Measurements from ENCODE around the gene COL25A1.

COL25A1 gene

DNA sequence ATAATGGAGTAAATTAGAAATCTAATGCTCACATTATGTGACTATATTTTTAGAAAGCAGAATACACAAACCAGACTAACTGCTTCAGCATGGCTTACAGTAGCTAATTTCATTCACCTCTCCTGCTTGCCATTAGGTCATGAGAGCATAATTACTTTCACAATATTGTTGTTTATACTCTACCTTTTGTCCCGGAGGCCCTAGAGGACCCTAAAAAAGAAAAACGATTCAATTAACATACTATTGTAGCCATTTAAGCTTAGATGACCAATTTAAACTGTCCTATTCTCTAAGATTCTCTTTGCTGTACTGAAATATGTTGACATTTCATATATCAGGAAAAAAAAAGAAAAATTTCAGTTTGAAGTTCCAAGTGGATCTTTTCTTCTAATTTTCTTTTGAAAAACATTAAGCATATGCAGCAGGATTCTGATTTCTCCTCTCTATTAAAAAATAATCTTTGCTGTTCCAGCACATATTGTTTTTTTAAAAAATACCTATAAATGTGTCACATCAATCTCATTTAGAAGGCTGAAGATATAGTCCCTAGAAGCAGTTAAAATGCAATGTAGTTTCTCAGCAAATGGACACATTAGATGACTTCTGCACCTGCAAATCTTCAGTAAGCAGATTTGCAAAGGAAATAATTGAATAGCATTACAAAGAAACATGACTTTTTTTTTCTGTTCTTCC lies 381.9 kb downstream of the COL25A1 start:
- H3K36me3 Mint-ChIP-seq = no peaks in the 10 kb centered on the region
- no peak overlapping the region for H3K4me3 Mint-ChIP-seq
- no peaks in the 10 kb centered on the region for H3K4me1 Mint-ChIP-seq
- no peak for ATAC-seq (replicated peaks)
- DNase-seq = no peak
- no peaks in the 10 kb centered on the region for H3K9me3 Mint-ChIP-seq
- H3K27ac Mint-ChIP-seq = no peak overlapping the region
- peaks cover 0 to 4% of the 10 kb centered on the region in 2 donors for H3K27me3 Mint-ChIP-seq

DNA sequence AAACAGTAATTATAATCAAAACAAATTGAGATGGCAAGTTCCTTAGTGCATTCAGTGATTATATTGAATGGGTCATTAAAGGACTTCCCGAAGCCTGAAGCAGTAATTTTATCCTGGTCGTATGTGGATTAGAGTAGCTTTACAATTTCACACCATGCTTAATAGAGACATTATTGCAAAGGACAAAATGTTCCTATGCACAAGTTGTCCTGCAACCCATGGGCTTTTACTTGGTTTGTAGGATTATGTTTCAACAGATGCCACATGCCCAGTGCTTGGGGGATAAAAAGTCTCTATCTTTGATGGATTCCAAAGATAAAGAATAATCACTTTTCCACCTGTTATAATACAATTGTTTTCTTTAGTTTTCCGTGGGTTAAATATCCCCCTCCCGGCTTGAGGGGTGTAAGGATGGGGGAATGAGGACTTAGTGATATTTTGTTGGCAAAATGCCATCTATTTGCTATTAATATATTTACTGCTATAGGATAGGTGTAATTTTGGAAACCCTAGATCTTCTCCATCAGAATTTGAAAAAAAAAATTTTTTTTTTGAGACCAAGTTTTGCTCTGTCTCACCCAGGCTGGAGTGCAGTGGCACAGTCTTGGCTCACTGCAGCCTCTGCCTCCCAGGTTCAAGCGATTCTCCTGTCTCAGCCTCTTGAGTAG lies 383.1 kb downstream of the COL25A1 start:
- no peak for DNase-seq
- no peaks in the 10 kb centered on the region for H3K36me3 Mint-ChIP-seq

DNA sequence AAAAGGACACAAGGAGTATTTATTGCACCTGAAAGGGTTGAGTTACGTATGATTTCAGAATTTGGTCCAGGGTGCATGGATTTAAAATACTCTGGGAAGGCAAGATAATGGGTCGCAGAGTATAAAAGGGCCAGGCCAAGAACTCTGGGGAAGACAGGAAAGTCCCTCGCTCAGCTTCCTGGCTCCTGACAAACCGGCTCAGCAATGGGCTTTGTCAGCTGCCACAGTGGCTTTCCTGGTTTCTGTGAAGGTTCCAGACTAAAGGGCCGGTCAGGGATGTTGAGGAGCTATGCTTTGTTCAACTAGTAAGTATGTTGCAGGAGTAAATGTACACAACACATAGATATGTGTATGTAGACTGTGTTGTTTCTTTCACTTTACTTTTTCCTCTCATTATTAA lies 385.2 kb downstream of the COL25A1 start:
- Mint-ChIP-seq H3K27me3 (peaks cover 0 to 7% of the 10 kb centered on the region in 2 donors), H3K9me3 (no peaks in the 10 kb centered on the region)
- no peak for ATAC-seq (replicated peaks)

More for the DNA sequence above, 383.1 kb downstream of the COL25A1 start:
- no peaks in the 10 kb centered on the region for H3K9me3 Mint-ChIP-seq
- no peak overlapping the region for H3K4me3 Mint-ChIP-seq
- no peaks in the 10 kb centered on the region for H3K4me1 Mint-ChIP-seq
- H3K27ac Mint-ChIP-seq = no peak overlapping the region
- ATAC-seq (replicated peaks) = no peak
- H3K27me3 Mint-ChIP-seq = peaks cover 1 to 3% of the 10 kb centered on the region in 2 donors

DNA sequence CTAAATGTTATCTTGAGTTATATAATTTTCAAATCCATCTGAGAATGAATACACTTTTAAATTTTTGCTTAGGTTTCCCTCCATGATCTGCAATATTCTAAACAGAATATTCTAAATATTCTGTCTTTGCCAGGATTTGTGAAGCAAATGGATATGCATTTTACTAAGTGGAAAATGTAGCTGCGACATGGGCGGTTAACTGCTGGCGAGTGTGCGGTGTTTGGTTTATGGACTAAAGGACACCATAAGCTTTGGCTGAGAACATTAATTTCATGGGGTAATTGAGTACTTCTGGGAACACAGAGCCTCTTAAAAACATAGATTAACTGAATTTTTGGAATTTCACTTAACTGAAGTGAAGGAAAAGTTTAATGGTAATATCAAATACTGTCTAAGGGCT lies 385.8 kb downstream of the COL25A1 start:
- Mint-ChIP-seq H3K9me3 (no peaks in the 10 kb centered on the region), H3K4me1 (no peaks in the 10 kb centered on the region), H3K27me3 (peaks cover 0 to 7% of the 10 kb centered on the region in 2 donors), H3K27ac (no peak overlapping the region), H3K36me3 (no peaks in the 10 kb centered on the region), H3K4me3 (no peak overlapping the region)
- ATAC-seq (replicated peaks) = no peak
- no peak for DNase-seq

More for the DNA sequence above, 385.2 kb downstream of the COL25A1 start:
- Mint-ChIP-seq H3K4me1 (no peaks in the 10 kb centered on the region), H3K4me3 (no peak overlapping the region), H3K36me3 (no peaks in the 10 kb centered on the region), H3K27ac (no peak overlapping the region)
- DNase-seq = no peak

DNA sequence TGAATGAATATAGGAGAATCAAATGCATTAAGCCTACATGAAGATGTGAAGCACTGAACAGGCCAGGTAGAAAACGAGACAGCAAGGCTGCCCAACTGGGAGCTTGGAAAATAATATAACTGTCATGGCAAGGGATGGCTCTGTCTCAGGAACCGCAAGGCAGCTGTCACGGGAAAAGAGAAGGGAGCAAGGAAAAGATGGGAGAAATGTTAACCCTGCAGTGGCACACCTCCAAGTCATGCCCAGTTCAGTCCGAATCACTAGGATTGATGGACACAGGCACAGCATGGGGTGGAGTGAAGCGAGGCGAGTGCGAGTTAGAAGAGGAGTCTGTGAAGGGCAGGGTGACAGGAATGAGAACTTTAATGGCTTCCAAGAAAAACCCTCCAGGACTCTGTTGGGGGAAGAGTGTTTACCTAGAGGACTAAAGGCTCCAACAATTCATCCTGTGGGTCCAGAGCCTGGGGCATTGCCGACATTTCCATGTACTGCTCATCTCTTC lies 395.5 kb downstream of the COL25A1 start:
- ATAC-seq (replicated peaks) = no peak
- Mint-ChIP-seq H3K27ac (no peak overlapping the region), H3K4me3 (no peak overlapping the region), H3K27me3 (peaks cover 0 to 3% of the 10 kb centered on the region in 2 donors), H3K4me1 (no peaks in the 10 kb centered on the region), H3K36me3 (no peaks in the 10 kb centered on the region), H3K9me3 (no peaks in the 10 kb centered on the region)
- no peak for DNase-seq

DNA sequence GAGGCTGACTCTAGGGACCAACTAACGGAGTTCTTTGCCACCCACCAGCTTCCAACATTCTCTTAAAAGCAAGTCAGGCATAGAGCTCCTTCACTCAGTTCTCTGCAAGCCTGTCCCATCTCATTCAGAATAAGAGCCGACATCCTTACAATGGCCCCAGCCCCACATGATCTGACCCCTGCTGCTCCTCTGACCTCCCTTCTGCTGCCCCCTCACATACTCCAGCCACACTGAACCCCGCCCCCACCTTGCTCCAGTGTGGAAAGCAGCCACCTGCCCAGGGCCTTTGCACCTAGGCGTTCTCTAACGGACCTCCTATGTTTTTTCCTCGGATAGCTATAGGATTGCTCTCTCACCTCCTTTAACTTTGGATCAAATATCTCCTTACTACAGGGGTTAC lies 396.5 kb downstream of the COL25A1 start:
- no peak overlapping the region for H3K4me3 Mint-ChIP-seq
- H3K36me3 Mint-ChIP-seq = no peaks in the 10 kb centered on the region
- ATAC-seq (replicated peaks) = no peak

DNA sequence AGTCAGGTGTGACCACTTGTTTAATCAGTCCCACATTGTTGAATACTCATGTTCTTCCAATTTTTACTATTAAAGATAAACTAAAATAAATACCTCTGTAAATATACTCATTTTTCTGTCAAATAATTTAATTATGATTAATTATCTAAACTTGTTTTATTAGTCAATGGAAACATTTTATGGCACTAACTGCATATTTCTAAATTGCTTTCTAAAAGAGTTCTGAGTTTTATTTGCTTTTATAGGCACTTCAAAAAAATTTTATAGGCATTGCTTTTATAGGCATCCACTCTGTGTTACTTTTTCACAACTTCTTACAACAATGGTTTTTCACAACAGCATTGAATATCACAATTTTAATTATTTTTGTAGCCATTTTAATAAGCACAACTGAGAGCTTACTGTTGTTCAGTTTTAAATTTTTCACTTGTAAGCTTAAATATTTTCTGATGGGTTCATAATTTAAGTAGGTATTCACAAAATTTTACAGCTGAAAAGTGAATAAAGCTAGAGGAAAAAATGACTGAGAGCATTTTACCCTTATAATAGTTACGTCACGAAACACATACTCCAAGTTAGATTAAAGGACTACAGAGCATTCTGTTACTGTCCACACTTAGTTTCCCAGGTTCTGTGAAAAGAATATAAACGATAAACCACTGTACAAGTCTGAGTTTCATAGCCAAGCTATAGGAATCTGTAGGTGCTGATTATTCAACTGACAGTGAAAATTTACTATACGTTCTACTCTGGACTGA lies 398.8 kb downstream of the COL25A1 start:
- Mint-ChIP-seq H3K27me3 (no peaks in the 10 kb centered on the region), H3K9me3 (no peaks in the 10 kb centered on the region), H3K36me3 (no peaks in the 10 kb centered on the region), H3K27ac (no peak overlapping the region), H3K4me3 (no peak overlapping the region), H3K4me1 (no peaks in the 10 kb centered on the region)
- DNase-seq (no peak), ATAC-seq (replicated peaks) (no peak)

More for the DNA sequence above, 396.5 kb downstream of the COL25A1 start:
- no peak overlapping the region for H3K27ac Mint-ChIP-seq
- H3K9me3 Mint-ChIP-seq = no peaks in the 10 kb centered on the region
- DNase-seq = no peak
- peaks cover 0 to 3% of the 10 kb centered on the region in 2 donors for H3K27me3 Mint-ChIP-seq
- H3K4me1 Mint-ChIP-seq = no peaks in the 10 kb centered on the region

DNA sequence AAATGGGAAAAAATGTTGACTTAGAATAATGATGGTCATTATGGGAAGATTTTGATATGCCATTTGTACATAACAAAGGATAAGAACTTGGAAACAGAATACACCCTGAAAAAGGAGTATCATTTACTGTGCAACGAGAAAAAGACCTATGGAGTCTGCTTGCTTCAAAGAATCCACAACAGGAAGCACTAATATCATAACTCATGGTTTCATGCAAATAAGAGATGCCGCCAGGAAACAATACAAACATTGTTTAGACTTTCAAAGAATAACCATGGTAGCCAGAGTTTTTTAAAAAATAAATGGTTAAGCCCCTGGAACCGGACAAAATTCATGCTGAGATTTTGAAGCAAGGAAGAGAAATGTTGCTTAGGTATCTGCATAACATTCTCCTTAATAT lies 399.7 kb downstream of the COL25A1 start:
- no peaks in the 10 kb centered on the region for H3K36me3 Mint-ChIP-seq
- ATAC-seq (replicated peaks) = no peak
- no peaks in the 10 kb centered on the region for H3K4me1 Mint-ChIP-seq
- H3K4me3 Mint-ChIP-seq = no peak overlapping the region
- no peaks in the 10 kb centered on the region for H3K27me3 Mint-ChIP-seq
- H3K9me3 Mint-ChIP-seq = no peaks in the 10 kb centered on the region
- no peak for DNase-seq
- no peak overlapping the region for H3K27ac Mint-ChIP-seq

DNA sequence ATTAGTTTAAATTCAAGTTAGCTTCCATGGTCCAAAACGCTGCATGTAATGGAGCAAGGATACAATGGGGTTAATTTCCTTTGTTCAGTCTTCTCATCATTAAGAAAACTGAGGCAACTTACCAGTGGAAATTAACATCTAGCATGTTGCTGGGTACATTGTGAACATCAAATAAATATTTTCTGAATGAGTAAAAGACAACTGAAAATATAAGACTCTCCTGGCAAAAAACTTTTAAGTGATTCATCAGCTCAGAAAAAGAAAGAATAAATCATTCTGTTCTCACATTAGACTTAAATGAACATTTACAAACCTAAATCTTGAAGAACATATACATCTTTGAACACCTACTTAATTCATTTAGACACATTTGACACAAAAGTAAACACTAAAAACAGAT lies 401.2 kb downstream of the COL25A1 start:
- no peaks in the 10 kb centered on the region for H3K9me3 Mint-ChIP-seq
- H3K4me1 Mint-ChIP-seq = no peaks in the 10 kb centered on the region
- H3K27me3 Mint-ChIP-seq = no peaks in the 10 kb centered on the region
- H3K4me3 Mint-ChIP-seq = no peak overlapping the region
- no peaks in the 10 kb centered on the region for H3K36me3 Mint-ChIP-seq
- H3K27ac Mint-ChIP-seq = no peak overlapping the region
- ATAC-seq (replicated peaks) (no peak), DNase-seq (no peak)

DNA sequence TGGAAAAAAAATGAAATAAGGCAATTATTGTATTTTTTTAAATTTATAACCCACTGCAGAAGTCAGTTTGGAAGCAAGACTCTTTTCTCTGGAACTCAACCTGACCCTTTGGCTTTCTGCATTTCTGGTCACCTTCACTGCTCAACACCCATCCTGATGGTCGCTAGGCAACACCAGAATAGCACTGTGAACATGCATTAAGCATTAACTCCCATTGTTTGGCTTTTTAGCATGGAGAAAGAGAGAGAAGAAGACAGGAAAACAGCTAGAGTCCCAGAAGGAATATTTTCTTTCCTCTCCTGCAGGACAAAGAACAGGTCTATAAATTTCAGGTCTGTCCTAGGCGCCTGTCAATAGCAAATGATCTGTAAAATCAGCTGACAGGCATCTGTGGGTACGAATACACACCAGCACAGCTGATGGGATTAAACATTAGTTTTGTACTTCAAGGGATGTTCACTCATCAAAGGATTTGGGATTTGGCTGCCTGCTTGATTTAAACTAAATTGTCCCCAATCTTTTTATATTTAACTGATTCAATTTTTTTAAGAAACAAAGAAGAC lies 402.4 kb downstream of the COL25A1 start:
- Mint-ChIP-seq H3K27me3 (no peaks in the 10 kb centered on the region), H3K9me3 (no peaks in the 10 kb centered on the region), H3K4me3 (no peak overlapping the region), H3K36me3 (no peaks in the 10 kb centered on the region), H3K27ac (no peak overlapping the region), H3K4me1 (no peaks in the 10 kb centered on the region)
- DNase-seq (no peak), ATAC-seq (replicated peaks) (no peak)

DNA sequence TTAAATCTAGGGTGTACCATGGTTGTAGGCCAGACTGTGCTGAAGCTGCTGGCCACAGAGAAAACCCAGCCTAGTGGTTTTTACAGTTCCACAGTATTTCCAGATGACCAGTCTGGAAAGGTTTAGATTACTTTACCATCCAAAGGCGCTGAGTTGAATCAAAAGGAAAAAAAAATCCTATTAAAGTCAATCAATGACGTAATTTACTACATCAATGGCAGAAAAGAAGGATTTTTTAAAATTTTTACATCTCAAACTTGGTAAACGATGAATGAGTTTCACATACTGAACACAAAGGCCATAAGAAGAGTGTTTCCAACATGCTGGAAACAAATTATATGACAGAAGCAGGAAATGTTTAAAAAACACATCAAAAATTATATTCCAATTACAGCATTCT lies 409.0 kb downstream of the COL25A1 start:
- H3K27ac Mint-ChIP-seq = no peak overlapping the region
- no peak for DNase-seq
- ATAC-seq (replicated peaks) = no peak
- H3K27me3 Mint-ChIP-seq = no peaks in the 10 kb centered on the region
- H3K4me3 Mint-ChIP-seq = no peak overlapping the region
- no peaks in the 10 kb centered on the region for H3K4me1 Mint-ChIP-seq
- no peaks in the 10 kb centered on the region for H3K36me3 Mint-ChIP-seq
- H3K9me3 Mint-ChIP-seq = no peaks in the 10 kb centered on the region

DNA sequence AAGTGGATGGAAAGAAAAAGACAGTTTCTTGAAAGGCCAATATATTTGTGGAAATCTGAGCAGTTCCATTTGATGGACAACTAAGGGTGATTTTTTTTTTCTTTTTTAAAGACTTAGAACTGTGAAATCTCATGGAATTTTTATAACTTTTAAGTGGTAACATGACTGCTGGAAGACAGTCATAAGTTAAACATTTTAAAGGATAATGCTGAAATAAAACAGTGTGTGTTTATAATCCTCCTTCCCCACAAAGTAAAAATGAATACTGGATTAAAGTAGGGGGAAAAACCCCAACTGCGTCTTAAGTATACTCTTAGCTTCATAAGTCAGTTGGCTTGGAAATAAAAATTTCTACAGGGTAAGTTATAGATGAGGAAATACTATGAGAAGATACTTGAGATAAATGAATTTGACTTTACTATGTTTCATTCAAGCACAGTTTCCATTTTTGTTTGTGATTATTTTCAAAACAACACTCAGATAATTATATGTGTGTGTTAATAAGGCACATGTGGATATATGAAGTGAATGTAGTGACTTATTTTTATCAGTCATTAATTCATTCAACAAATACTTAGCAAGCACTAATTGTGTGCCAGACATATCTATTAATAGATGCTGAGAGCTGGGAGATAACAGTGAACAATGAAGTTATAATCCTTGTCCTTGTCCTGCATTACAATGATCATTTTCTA lies 410.4 kb downstream of the COL25A1 start:
- Mint-ChIP-seq H3K4me1 (no peaks in the 10 kb centered on the region), H3K27me3 (no peaks in the 10 kb centered on the region), H3K27ac (no peak overlapping the region), H3K4me3 (no peak overlapping the region), H3K36me3 (no peaks in the 10 kb centered on the region), H3K9me3 (no peaks in the 10 kb centered on the region)
- ATAC-seq (replicated peaks) (no peak), DNase-seq (no peak)

DNA sequence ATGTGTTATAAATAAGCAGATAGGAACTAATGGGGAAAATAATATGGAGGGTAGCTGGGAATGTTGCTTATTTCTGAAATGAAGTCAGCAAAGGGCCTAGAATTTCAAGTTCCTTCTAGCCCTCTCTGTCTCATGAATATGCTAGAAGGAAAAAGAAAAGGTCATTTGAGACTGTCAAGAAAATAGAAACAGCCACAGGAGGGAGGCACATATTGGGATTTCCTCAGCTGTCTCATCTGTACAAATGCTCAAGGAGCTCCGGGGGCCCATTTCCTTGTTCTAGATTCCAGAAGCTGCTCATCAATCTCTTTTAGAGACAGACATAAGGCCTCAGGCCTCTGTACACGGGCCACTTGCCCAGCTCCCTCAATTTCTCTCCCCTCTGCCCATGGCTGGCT lies 412.0 kb downstream of the COL25A1 start:
- ATAC-seq (replicated peaks) (no peak), DNase-seq (no peak)
- Mint-ChIP-seq H3K4me3 (no peak overlapping the region), H3K27ac (no peak overlapping the region), H3K9me3 (no peaks in the 10 kb centered on the region), H3K4me1 (no peaks in the 10 kb centered on the region), H3K27me3 (no peaks in the 10 kb centered on the region), H3K36me3 (no peaks in the 10 kb centered on the region)
